GM18499 (cell line): ENCODE results near the gene LRRC71.

ENCODE experiments used
- ATAC-seq: cut with Tn5 transposase; IDR thresholded peaks from one replicate; pipeline ENCODE4 v1.9.1; 2021; ENCODE audit warnings: moderate number of reproducible peaks; ENCODE audit not compliant: insufficient read depth, unreplicated experiment

LRRC71 gene

DNA sequence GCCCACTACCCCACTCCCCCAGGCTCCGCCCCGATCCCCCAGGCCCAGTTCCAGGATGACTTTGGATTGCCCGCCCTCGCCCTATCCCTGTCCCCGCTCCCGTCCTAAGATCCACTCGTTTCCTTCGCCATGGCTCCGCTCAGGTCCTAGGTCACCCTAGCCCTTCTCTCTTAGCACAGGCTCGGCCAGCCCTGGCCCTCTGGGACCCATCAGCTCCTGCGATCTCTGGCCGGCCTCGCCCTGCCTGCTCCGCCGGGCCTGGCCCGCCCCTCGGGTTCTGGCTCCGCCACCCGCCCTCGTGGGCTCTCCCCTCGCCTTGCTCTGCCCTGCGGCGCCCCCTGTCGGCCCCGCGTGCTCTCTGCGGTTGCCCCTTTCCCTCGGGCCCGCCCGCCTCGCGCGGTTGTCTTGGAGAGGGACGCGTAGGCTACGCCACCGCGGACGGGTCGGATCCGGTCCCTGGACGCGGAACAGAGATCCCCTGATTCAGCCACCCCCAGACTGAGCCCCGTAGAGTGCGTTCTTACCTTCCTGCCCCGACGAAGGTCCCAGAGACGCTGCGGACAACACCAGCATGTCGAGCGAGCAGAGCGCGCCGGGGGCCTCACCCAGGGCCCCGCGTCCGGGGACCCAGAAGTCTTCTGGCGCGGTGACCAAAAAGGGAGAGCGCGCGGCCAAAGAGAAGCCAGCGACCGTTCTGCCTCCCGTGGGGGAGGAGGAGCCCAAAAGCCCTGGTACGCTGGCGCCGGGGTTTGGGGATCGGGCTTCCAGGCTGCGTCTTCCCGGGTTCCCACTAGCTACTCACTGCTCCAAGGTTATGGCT, at the start of gene LRRC71:
Gene LRRC71, plus strand, starts transcription at position 400 of the 820 bp plus-strand sequence. Its CDS starts 172 bp downstream, at position 572.
- no peak for ATAC-seq

DNA sequence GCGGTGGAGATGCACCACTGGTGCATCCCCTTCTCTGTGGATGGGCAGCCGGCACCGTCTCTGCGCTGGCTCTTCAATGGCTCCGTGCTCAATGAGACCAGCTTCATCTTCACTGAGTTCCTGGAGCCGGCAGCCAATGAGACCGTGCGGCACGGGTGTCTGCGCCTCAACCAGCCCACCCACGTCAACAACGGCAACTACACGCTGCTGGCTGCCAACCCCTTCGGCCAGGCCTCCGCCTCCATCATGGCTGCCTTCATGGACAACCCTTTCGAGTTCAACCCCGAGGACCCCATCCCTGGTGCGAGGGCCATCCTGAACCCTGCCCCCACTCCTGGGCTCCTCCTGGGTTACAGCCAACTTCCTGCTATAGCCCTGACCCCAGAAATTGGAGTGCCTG, 46.8 kb upstream of the LRRC71 start:
- no peak for ATAC-seq

DNA sequence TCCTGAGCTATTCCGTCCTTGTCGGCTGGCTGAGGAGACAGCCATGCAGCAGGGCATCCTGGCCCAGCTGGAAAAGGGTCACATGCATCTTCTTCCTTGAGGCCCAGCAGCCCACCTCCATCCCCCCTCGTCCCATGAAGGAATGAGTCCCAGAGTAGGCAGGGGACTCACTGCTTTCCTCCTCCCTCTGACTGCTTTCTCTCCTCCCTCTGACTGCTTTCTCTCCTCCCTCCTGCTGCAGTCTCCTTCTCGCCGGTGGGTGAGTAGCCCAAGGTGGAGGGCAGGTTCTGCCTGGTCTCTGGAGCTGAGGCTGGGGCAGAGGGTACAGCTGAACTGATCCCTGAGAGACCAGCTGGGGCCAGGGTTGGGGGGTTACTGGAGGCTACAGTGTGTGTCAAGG, 46.3 kb upstream of the LRRC71 start:
- no peak for ATAC-seq

DNA sequence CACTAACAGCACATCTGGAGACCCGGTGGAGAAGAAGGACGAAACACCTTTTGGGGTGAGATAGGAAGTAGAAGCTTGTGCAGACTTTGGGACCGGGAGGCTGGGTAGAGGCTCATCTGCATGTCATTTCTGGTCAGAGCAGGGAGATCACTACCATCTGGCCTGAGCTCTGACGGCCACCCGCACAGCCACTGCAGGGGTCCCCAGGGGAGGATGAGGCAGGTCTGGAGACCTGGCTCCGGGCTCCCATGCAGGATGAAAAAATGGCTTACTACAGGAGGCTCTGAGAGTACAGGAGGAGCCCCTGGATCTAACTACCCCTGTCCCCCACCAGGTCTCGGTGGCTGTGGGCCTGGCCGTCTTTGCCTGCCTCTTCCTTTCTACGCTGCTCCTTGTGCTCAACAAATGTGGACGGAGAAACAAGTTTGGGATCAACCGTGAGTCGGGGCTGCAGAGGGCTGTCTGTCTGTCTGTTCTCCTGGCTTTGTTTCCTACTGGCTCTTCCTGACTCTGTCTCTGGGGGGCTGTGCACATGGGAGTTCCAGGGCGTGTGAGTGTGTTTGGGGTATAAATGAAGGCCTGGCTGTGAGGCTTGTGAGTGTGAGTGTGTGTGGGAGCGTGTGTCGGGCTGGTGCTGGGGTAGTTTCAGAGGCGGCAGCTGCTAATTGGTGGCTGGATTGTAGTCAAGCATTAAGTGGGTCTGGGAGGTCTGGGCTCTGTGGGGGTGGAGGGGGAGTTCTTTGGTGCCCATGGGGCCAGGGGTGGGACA, 45.7 kb upstream of the LRRC71 start:
- no peak for ATAC-seq

DNA sequence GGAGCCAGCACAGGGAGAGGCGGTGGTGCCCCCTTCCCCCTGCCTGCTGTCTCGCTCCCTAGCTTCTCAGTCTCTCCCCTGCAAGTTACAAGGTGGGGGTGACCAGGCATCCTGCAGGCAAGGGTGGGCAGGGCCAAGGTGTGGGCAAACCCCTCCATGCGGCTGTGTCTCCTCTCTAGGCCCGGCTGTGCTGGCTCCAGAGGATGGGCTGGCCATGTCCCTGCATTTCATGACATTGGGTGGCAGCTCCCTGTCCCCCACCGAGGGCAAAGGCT, 45.2 kb upstream of the LRRC71 start:
- no peak for ATAC-seq

DNA sequence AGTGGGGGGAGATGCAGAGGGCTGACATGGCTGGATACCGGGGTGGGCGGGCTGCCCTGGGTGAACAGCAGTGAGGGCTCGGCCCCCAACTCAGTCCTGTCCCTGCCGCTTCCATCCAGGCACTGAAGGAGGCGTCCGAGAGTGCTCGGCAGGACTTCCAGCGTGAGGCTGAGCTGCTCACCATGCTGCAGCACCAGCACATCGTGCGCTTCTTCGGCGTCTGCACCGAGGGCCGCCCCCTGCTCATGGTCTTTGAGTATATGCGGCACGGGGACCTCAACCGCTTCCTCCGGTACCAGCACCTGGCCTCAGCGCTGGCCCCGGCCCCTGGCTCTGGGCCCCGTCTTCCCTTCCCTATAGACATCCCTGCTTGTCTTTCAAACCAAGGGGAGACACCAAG, 44.2 kb upstream of the LRRC71 start:
- ATAC-seq: no peak

DNA sequence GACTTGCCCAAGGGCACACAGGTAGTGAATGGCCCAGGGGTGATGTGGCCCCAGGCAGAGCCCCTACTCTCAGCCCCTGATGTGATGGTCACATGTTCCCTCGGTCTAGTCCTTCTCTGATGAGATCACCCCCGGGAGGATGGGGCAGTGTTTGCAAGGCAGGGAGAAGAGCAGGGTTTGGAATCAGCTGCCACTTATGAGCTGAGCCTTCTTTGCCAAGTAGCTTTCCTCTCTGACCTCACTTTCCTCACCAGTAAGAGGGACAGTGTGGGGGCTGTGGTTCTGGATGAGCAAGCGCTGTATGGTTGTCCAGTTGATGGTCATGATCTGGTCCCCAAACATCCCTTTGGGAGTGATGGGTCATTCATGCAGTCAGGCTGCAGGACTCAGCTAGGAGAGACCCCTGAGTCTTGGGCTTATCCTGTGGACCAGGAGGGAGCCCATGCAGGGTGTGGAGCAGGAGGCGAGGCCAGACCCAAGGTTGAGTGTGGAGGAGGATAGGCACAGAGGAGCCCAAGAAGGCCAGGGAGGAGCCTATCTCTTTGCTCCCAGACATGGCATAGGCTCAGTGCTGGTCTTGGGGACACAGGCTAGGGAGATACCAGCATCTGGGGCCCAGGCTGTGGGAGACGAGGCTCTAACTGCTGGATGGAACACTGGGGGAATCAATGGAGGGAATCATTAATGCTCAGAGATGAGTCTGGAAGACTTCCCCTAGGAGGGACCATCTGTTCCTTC, 42.8 kb upstream of the LRRC71 start:
- ATAC-seq: no peak

DNA sequence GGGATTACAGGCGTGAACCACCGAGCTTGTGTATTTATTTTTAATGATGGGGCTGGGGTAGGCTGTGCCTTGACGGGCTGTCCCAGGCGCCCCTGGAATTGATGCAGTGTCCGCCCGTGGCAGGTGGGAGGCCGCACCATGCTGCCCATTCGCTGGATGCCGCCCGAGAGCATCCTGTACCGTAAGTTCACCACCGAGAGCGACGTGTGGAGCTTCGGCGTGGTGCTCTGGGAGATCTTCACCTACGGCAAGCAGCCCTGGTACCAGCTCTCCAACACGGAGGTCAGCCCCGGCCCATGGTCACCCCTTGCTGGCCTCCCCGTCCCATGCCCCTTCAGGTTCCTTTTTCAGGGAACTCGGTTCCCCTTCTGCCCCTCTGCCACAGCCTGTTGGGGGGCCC, 40.6 kb upstream of the LRRC71 start:
- ATAC-seq: no peak

DNA sequence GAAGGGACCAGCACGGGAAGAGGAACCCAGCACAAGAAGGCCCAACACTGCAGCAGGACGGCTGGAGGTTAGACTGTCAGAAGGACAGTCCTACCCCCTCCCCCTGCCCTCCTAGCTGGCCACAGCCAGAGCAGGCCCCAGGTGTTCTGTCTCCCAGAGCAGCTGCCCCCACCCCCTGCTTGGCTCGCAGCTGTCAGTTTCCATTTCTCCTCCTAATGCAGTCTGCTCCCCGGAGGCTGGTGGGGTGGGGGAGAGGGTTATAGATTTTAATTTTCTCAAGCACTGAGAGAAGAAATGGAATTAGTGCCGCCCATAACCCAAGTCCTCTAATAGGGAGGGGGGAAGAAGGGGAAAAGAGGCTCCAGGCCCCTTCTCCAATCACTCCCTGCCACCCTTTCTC, 40.0 kb upstream of the LRRC71 start:
- ATAC-seq: no peak

DNA sequence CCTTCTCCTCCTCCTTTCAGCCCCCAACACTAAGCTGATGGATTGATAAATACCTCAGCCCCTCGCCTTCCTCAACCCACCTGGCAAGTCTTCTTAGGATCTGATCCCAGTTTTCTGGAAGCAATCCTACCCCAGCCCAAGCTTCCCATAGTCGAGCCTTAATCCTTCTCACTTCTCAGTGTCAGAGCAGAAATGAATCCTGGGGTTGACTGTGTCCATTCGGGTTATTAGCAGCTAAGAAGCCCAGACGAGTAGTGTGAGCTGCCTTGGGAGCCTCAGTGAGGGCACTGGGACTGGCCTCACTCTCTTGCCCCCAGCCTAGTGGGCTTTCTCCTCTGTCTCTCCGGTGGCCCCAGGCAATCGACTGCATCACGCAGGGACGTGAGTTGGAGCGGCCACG, 39.3 kb upstream of the LRRC71 start:
- ATAC-seq: no peak

DNA sequence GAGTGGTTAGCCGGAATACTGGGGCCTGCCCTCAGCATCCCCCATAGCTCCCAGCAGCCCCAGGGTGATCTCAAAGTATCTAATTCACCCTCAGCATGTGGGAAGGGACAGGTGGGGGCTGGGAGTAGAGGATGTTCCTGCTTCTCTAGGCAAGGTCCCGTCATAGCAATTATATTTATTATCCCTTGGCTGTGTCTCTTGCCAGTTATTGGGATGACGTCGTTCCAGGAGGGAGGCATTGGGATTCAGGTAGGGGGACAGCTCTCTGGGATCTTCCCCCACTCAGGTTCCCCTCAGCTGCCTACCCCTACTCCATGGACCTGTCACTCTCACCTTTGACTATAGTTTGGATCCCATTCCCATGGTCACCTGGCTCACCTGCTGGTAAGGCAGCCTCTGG, 38.8 kb upstream of the LRRC71 start:
- no peak for ATAC-seq

DNA sequence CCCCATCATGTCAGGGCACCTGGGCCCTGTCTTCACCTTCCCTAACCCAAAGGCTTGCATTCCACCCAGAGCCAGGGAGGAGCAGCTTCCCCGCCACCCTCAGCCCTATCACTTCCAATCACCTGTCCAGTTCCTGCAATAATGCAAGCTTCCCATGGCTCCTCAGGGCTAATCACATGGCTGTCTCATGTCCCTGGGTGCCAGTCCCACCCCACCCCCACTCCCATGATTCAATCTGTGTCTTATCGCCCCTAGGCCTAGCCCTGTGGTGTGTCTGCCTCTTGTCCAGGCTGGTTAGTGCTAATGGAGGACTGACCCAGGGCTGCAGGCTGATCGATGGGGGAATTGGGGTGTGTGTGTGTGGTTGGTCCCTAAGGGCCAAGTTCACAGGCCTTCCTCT, 37.9 kb upstream of the LRRC71 start:
- ATAC-seq: no peak

DNA sequence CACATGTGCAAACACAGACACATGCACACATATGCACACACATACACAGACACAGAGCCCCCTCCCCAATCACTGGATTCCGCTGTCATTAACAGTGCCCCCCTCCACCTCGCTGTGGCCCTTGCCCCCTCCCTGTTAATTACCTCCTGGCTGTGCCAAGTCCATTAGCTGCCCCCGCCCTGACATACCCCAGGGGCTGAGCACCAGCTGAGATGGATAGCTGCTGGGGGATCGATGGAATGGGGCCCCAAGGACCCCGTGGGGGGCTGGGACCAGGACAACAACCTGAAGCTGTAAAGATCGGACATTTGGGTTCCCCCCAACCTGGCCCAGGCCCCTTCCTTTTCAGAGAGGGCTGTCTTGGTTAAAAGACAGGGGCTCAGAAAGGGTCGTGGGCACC, 36.5 kb upstream of the LRRC71 start:
- ATAC-seq: no peak

DNA sequence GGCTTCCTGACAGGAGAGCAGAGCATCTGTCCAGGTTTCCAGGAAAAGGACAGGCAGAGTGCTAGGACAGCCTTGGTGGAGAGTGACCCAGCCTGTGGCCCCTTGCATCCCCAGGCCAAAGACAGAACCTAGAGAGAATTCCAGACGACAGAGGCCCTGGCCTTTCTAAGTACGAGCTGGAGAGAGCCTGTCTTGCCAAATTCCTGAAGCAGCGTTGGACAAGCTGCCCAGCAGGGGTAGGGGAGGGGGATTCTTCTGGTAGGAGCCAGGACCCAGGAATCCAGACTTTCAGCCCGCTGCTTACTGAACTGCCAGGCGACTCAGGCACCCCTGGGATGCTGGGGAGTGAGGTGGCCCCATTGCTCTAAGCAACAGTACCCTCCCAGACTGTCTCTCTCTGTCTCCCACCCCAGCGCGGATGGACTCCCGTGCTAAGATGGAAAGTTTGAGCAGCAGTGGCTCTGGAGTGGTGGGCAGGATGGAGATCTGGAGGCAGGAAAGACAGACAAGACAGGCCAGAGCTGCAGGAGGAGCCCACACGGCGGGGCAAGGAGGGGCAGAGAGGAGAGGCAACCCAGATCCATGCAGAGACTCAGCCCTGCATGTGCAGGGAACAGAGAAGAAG, 35.8 kb upstream of the LRRC71 start:
- no peak for ATAC-seq

DNA sequence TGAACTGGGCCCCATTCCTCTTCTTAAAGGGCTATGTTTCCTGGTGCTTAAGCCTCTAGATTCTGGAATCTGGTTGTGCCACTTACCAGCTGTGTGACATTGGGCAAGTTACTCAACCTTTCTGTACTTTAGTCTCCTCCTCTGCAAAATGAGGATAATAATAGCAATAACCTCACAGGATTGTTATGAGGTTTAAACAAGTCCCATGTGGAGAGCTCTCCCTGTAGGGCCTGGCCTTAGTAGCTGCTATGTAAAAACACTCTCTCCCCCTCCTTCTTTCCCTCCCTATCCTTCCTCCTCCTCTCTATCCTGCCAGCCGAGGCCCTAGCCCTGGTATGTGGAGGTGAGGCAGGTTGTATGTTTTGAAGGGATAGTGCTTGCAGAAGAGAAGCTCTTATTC, 35.1 kb upstream of the LRRC71 start:
- no peak for ATAC-seq

DNA sequence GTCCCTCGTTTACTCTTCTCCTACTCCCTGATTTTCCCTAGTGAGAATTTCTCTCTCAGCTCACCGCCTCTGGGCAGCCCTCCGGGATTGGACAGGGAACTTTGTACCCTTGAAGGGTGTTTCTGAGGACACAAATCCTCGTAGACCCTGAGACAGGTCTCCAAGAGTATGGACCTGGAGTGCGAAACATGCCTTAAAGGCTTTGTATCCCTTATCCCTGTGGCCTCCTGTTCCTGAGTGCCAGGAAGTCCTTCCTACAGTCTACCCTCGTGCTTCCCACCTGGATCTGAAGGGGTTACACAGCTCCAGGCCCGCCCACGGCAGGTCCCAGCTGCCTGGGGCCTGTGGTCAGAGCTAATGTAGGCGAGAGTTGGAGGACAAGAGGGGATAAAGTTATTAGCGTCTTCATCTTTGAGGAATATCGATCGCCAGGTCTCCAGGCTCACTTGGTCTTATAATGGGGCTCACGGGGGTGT, 34.5 kb upstream of the LRRC71 start:
- no peak for ATAC-seq

DNA sequence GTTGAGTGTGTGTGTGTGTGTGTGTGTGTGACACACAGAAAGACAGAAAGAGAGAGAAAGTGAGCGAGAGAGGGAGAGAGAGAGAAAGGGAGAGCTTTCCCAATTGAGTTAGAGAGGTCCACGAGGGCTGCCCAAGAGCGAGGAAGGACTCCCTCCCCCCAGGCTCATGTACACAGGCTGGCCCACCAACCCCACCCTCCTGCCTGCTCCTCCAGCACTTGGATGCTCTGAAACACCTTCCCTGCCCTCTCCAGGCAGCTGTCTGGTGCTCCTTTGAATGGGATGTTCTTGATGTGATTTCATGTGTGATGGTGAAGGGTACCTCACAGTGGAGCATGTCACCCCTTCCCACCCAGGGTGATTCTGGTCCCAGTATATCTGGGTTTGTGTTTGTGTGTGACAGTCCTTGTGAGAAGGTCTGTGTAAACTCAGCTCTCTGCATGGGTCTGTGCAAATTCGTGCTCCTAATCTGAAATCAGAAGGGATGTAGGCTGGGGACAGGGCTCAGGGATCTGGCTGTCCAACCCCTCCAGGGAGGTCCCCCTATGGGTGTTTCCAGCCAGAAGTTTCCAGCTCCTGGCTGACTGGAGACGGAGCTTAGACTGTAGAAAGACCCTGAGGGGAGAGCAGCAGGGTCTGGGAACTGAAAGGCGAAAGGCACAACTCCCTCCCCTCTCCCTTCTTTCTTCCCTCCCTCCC, 33.7 kb upstream of the LRRC71 start:
- no peak for ATAC-seq

DNA sequence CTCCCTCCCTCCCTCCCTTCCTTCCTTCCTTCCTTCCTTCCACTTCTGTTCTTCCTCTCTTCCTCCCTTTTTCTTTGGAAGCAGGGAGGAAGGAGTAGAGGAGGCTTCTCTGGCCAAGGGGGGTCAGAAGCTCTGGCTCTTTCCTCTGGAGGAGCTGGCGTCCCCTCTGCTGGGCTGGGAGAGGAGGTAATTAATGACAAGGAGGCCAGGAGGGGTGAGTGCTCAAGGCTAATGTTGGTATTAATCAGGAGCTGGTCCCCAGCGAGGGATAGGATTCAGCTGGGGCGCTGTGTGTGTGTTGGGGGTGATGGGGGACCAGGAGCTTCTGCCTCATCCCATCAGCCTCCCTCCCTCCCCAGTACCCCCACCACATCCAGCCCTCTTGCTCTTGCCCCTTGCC, 33.1 kb upstream of the LRRC71 start:
- no peak for ATAC-seq

DNA sequence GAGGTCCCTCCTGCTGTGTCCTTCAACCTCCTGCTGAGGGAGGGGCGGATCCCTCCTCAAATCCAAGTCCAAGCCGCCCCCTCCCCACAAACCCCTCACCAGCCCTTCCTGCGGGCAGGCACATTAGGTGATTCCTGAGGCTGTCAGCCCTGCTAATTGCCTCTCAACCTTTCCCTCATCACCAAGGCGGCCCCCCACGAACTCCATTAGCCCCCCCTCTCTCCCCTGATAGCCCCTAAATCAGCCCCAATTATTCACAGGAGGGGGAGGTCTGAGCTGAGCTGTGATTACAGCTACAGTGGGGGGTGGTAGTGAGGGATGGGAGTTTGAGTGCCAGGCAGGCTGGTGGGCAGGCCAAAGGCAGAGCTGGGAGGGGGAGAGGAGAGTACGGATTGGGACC, 32.7 kb upstream of the LRRC71 start:
- no peak for ATAC-seq
